ENCODE results near the gene ZSWIM6. TPM values are rescaled to one million over a fixed set of nuclear protein-coding genes. Genes with fewer than 3 reads are reported as not detected.

Gene ZSWIM6
- polyA plus RNA-seq, 2 of the 4 experiments (the other 2 are of a cell fraction), result 8.9 to 18.0 TPM

DNA sequence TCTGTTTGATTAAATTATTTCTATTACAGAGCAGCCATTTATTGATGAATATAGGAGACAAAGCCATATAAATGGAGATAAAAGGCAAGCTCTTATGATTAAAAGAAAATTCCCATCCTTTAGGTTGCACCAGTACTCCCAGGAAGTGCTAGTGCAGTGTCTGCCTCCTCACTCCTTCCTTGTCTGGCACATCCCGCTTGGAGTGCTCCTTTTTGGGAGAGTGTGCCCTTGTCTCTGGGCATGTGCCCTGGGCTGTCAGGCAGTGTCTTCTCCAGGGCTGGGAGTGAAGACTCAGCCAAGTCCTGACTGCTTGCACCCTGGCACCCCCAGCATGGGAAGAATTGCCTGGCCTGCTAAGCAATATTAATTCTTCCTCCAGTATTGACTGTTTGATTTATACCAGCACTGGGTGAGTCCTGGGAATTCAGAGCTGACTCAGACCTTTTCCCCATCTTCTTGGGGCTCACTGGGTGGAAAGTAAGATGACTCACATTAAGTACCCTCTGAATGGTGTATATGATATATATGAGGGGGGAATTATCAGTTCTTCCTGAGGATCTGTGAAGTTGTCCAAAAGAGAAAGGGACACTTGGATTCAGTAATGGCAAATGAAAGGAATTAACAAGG lies 62.1 kb downstream of the ZSWIM6 start:
- ChIA-PET POLR2A (no interaction called here), CTCF (interaction anchor here (1.0 to 2.2 kb wide), 2 partner anchors 10 to 265 kb away, joined by 4 to 5 read pairs; no protein-coding TSS in a partner anchor)
- 84% methylated on average over 1 of the region's 1 CpG for WGBS (ENCODE audit: missing lambda C conversion rate)
- peak; percentile 50 to 51; a peak in 4 of 6 replicates for ATAC-seq
- TF ChIP-seq JUN (IDR thresholded peaks at IDR 0.05) (no peak), FOSB (CRISPR knock-in tag; IDR thresholded peaks at IDR 0.05) (no peak), ZNF302 (CRISPR knock-in tag; IDR thresholded peaks at IDR 0.05) (no peak), BHLHE40 (IDR thresholded peaks at IDR 0.05; ENCODE audit: low read depth, low read length) (no peak), NPAS2 (CRISPR knock-in tag; IDR thresholded peaks at IDR 0.05; ENCODE audit: borderline replicate concordance) (no peak), PHF8 (IDR thresholded peaks at IDR 0.05; ENCODE audit: borderline replicate concordance, low read depth) (no peak), JUNB (IDR thresholded peaks at IDR 0.05) (no peak), FOSL2 (IDR thresholded peaks at IDR 0.05) (no peak), FOSL2 (CRISPR knock-in tag; IDR thresholded peaks at IDR 0.05) (no peak)
- TF ChIP-seq, protein P1, sequence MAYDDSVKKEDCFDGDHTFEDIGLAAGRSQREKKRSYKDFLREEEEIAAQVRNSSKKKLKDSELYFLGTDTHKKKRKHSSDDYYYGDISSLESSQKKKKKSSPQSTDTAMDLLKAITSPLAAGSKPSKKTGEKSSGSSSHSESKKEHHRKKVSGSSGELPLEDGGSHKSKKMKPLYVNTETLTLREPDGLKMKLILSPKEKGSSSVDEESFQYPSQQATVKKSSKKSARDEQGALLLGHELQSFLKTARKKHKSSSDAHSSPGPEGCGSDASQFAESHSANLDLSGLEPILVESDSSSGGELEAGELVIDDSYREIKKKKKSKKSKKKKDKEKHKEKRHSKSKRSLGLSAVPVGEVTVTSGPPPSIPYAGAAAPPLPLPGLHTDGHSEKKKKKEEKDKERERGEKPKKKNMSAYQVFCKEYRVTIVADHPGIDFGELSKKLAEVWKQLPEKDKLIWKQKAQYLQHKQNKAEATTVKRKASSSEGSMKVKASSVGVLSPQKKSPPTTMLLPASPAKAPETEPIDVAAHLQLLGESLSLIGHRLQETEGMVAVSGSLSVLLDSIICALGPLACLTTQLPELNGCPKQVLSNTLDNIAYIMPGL (CRISPR knock-in tag; IDR thresholded peaks at IDR 0.05; ENCODE audit: borderline replicate concordance), result no peak
- TF ChIP-seq, protein P2, sequence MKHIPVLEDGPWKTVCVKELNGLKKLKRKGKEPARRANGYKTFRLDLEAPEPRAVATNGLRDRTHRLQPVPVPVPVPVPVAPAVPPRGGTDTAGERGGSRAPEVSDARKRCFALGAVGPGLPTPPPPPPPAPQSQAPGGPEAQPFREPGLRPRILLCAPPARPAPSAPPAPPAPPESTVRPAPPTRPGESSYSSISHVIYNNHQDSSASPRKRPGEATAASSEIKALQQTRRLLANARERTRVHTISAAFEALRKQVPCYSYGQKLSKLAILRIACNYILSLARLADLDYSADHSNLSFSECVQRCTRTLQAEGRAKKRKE (CRISPR knock-in tag; IDR thresholded peaks at IDR 0.05; ENCODE audit: low read depth), result no peak
- TF ChIP-seq, protein P3, sequence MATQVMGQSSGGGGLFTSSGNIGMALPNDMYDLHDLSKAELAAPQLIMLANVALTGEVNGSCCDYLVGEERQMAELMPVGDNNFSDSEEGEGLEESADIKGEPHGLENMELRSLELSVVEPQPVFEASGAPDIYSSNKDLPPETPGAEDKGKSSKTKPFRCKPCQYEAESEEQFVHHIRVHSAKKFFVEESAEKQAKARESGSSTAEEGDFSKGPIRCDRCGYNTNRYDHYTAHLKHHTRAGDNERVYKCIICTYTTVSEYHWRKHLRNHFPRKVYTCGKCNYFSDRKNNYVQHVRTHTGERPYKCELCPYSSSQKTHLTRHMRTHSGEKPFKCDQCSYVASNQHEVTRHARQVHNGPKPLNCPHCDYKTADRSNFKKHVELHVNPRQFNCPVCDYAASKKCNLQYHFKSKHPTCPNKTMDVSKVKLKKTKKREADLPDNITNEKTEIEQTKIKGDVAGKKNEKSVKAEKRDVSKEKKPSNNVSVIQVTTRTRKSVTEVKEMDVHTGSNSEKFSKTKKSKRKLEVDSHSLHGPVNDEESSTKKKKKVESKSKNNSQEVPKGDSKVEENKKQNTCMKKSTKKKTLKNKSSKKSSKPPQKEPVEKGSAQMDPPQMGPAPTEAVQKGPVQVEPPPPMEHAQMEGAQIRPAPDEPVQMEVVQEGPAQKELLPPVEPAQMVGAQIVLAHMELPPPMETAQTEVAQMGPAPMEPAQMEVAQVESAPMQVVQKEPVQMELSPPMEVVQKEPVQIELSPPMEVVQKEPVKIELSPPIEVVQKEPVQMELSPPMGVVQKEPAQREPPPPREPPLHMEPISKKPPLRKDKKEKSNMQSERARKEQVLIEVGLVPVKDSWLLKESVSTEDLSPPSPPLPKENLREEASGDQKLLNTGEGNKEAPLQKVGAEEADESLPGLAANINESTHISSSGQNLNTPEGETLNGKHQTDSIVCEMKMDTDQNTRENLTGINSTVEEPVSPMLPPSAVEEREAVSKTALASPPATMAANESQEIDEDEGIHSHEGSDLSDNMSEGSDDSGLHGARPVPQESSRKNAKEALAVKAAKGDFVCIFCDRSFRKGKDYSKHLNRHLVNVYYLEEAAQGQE (IDR thresholded peaks at IDR 0.05), result no peak
- peak overlapping the region in 1 of 2 experiments; percentile 23; a peak in 2 of 6 replicates for H3K27ac ChIP-seq
- no peak for FAIRE-seq
- DNase-seq (ENCODE audit: low read depth in 1 of 2, low spot score in 1 of 2), result no peak
- H3K4me1 ChIP-seq, result peaks cover 30% of the 10 kb centered on the region
- 0 out of 3 replicates have a peak overlapping the region, but pooled peaks have one; percentile 5 for H3K4me2 ChIP-seq
- no peak overlapping the region for H3K4me3 ChIP-seq
- no peaks in the 10 kb centered on the region for H3K9me3 ChIP-seq

DNA sequence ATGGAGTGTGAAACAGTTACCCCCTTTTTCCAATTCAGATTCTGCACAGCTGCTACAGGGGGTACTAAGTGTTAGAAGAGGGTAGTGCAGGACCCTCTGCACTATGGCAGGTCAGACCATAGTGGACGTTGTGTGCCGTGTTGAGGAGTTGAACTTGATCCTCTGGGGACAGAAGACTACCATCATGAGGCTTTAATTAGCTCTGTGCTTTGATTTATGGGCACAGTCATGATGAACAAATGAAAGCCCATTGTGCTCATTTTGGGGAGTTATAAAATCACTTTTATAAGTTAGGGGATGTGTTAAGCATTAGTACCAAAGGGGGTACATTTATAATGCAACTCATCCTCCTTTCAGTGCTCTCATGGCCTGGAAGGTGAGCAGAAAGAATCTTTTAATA lies 62.7 kb downstream of the ZSWIM6 start:
- DNase-seq (ENCODE audit: low read depth in 1 of 2, low spot score in 1 of 2) (no peak), FAIRE-seq (no peak), ATAC-seq (peak; percentile 22 to 40; a peak in 2 of 6 replicates)
- no peak overlapping the region; a peak in 1 of 6 replicates for H3K27ac ChIP-seq
- 100% methylated on average over 2 of the region's 2 CpGs for WGBS (ENCODE audit: missing lambda C conversion rate)
- CTCF ChIA-PET, result interaction anchor here (1.0 to 2.2 kb wide), 2 partner anchors 10 to 264 kb away, joined by 4 to 5 read pairs; no protein-coding TSS in a partner anchor
- POLR2A ChIA-PET, result no interaction called here
- H3K4me1 ChIP-seq, result peaks cover 30% of the 10 kb centered on the region
- H3K4me2 ChIP-seq, result no peak overlapping the region
- H3K4me3 ChIP-seq, result no peak overlapping the region
- TF ChIP-seq POLR2A (IDR thresholded peaks at IDR 0.05; ENCODE audit: low read length), result no peak
- TF ChIP-seq GATA3 (IDR thresholded peaks at IDR 0.05; ENCODE audit: borderline replicate concordance), result no peak
- no peak for TF ChIP-seq JUN (IDR thresholded peaks at IDR 0.05)
- no peak for TF ChIP-seq MYC (IDR thresholded peaks at IDR 0.05; ENCODE audit: borderline replicate concordance, low read length)
- no peak for TF ChIP-seq ZFP36 (IDR thresholded peaks at IDR 0.05; ENCODE audit: borderline replicate concordance, partially characterized antibody)
- TF ChIP-seq MAZ (IDR thresholded peaks at IDR 0.05; ENCODE audit: borderline replicate concordance, low read depth, low read length), result no peak
- TF ChIP-seq MAFK (IDR thresholded peaks at IDR 0.05; ENCODE audit: partially characterized antibody), result no peak
- TF ChIP-seq, protein P1 (CRISPR knock-in tag; IDR thresholded peaks at IDR 0.05; ENCODE audit: borderline replicate concordance), result no peak
- no peaks in the 10 kb centered on the region for H3K9me3 ChIP-seq
